Activated CD4-positive, alpha-beta T cell treated with anti-CD3 and anti-CD28 coated beads, Interleukin-2, amount 10 ng/mL, durations not matched to agents 24 days and 14 days (primary cell): ENCODE data around the gene ADPRH. TPM values are rescaled to one million over a fixed set of nuclear protein-coding genes. Genes with fewer than 3 reads are reported as not detected.

Source experiments
- DNase-seq: peaks from one replicate; pipeline ENCODE4 v3.0.0; 2022
- H3K27ac Mint-ChIP-seq: one replicate; pipeline ENCODE4 v1.8.0; 2022; ENCODE audit warnings: mild to moderate bottlenecking, mixed read lengths
- H3K27me3 Mint-ChIP-seq: one replicate; pipeline ENCODE4 v1.8.0; 2022; ENCODE audit warnings: mixed read lengths
- H3K36me3 Mint-ChIP-seq: one replicate; pipeline ENCODE4 v1.8.0; 2022; ENCODE audit warnings: low read depth, mild to moderate bottlenecking, mixed read lengths
- H3K4me1 Mint-ChIP-seq: one replicate; pipeline ENCODE4 v1.8.0; 2021; ENCODE audit warnings: mixed read lengths
- H3K4me3 Mint-ChIP-seq: one replicate; pipeline ENCODE4 v1.8.0; 2022; ENCODE audit warnings: mild to moderate bottlenecking, moderate library complexity, mixed read lengths
- H3K9me3 Mint-ChIP-seq: one replicate; pipeline ENCODE4 v1.8.0; 2021; ENCODE audit warnings: mixed read lengths
- intact Hi-C: fragments of 100-400 bp; cut with micrococcal nuclease; formaldehyde crosslinking; loops from one replicate; pipeline ENCODE4 v1.15.1; 2023
- total RNA-seq: library from RNA; stranded (reverse); gene quantifications from 2 replicates; pipeline ENCODE4 v1.2.3, GENCODE V29; 2022

Gene ADPRH
- total RNA-seq, 1 donor from 2014 or later: 4.2 TPM

- Mint-ChIP-seq H3K36me3 (no peaks in the 10 kb centered on the region), H3K27ac (no peak overlapping the region), H3K9me3 (peaks cover 3% of the 10 kb centered on the region), H3K4me3 (no peak overlapping the region), H3K27me3 (no peaks in the 10 kb centered on the region), H3K4me1 (peaks cover 33% of the 10 kb centered on the region)
- DNase-seq: no peak
- intact Hi-C loops: no loop called here
Measured at GRCh38 chr3:119632216-119632615, 52.9 kb downstream of the ADPRH start.

- H3K27me3 Mint-ChIP-seq: no peaks in the 10 kb centered on the region
- H3K27ac Mint-ChIP-seq: no peak overlapping the region
- peaks cover 1% of the 10 kb centered on the region for H3K36me3 Mint-ChIP-seq
- peaks cover 7% of the 10 kb centered on the region for H3K9me3 Mint-ChIP-seq
- H3K4me3 Mint-ChIP-seq: no peak overlapping the region
- DNase-seq: no peak
- intact Hi-C loops: no loop called here
- H3K4me1 Mint-ChIP-seq: peaks cover 31% of the 10 kb centered on the region
Measured at GRCh38 chr3:119632829-119633228, 53.5 kb downstream of the ADPRH start.

GRCh38 chr3:119635719-119636118 lies 56.4 kb downstream of the ADPRH start:
- Mint-ChIP-seq H3K9me3 (peaks cover 14% of the 10 kb centered on the region), H3K27ac (no peak overlapping the region), H3K4me1 (peaks cover 34% of the 10 kb centered on the region), H3K27me3 (no peaks in the 10 kb centered on the region), H3K36me3 (peaks cover 11% of the 10 kb centered on the region), H3K4me3 (no peak overlapping the region)
- intact Hi-C loops: loop anchor here (5.0 kb wide), 2 partner anchors 53 to 398 kb away; no protein-coding TSS in a partner anchor
- no peak for DNase-seq

- Mint-ChIP-seq H3K4me3 (no peak overlapping the region), H3K4me1 (peaks cover 31% of the 10 kb centered on the region), H3K27me3 (no peaks in the 10 kb centered on the region), H3K27ac (no peak overlapping the region), H3K36me3 (peaks cover 12% of the 10 kb centered on the region), H3K9me3 (peaks cover 17% of the 10 kb centered on the region)
- intact Hi-C loops: loop anchor here (5.0 kb wide), 2 partner anchors 54 to 399 kb away; no protein-coding TSS in a partner anchor
- DNase-seq: no peak
Measured at GRCh38 chr3:119636249-119636648, 57.0 kb downstream of the ADPRH start.

- no peak overlapping the region for H3K4me3 Mint-ChIP-seq
- H3K27ac Mint-ChIP-seq: no peak overlapping the region
- intact Hi-C loops: loop anchor here (5.0 kb wide), 2 partner anchors 55 to 400 kb away; no protein-coding TSS in a partner anchor
- DNase-seq: no peak
- H3K9me3 Mint-ChIP-seq: peaks cover 19% of the 10 kb centered on the region
- H3K27me3 Mint-ChIP-seq: no peaks in the 10 kb centered on the region
- H3K4me1 Mint-ChIP-seq: peaks cover 31% of the 10 kb centered on the region
- H3K36me3 Mint-ChIP-seq: peaks cover 15% of the 10 kb centered on the region
Measured at GRCh38 chr3:119636891-119637611, 57.8 kb downstream of the ADPRH start.

GRCh38 chr3:119637679-119638477 lies 58.6 kb downstream of the ADPRH start:
- no peaks in the 10 kb centered on the region for H3K27me3 Mint-ChIP-seq
- intact Hi-C loops: loop anchor here (1.0 to 5.0 kb wide), 6 partner anchors 33 to 401 kb away; partner anchors contain the start of genes COX17 and TIMMDC1
- peak; percentile 68 for DNase-seq
- peaks cover 15% of the 10 kb centered on the region for H3K36me3 Mint-ChIP-seq
- H3K4me1 Mint-ChIP-seq: peaks cover 36% of the 10 kb centered on the region
- peak overlapping the region; percentile 95 for H3K27ac Mint-ChIP-seq
- peak overlapping the region; percentile 75 for H3K4me3 Mint-ChIP-seq
- H3K9me3 Mint-ChIP-seq: peaks cover 19% of the 10 kb centered on the region

Other genes starting within 250 kb of the ADPRH start
- 44.0 and 52.2 TPM in 2 replicates for gene TMEM39A, start 115.9 kb upstream of the ADPRH start, total RNA-seq
- gene POGLUT1, start 110.5 kb upstream of the ADPRH start, total RNA-seq: 23.9 and 25.6 TPM in 2 replicates
- 113 and 117 TPM in 2 replicates for gene TIMMDC1, start 80.9 kb upstream of the ADPRH start, total RNA-seq
- 12.5 and 13.0 TPM in 2 replicates for gene CD80, start 19.9 kb upstream of the ADPRH start, total RNA-seq
- gene PLA1A, start 18.4 kb downstream of the ADPRH start, total RNA-seq: 0.26 and 0.31 TPM in 2 replicates
- gene POPDC2, start 81.1 kb downstream of the ADPRH start, total RNA-seq: 0.63 and 0.66 TPM in 2 replicates
- 61.0 and 70.0 TPM in 2 replicates for gene COX17, start 97.9 kb downstream of the ADPRH start, total RNA-seq
- gene CFAP91, start 123.5 kb downstream of the ADPRH start, total RNA-seq: 0.26 TPM in 1 of 2 replicates, not detected in the other
- 0.16 and 0.17 TPM in 2 replicates for gene NR1I2, start 202.6 kb downstream of the ADPRH start, total RNA-seq